ENCODE data around the gene COBL.

GRCh38 chr7:51104278-51104677 is 212.3 kb downstream of the COBL start:
- TF ChIP-seq TAF1 (IDR thresholded peaks at IDR 0.05; ENCODE audit: borderline replicate concordance, low read depth, low read length) (no peak), POLR2AphosphoS5 (IDR thresholded peaks at IDR 0.05; ENCODE audit: low read depth, low read length) (no peak)

Data from GM12892 (cell line).